Right atrium auricular region (tissue), 2 donors: ENCODE data around the gene ARHGEF10L. TPM values are rescaled to one million over a fixed set of nuclear protein-coding genes. Genes with fewer than 3 reads are reported as not detected.
"Not testable (repeated sequence)": the region's sequence is repeated elsewhere in the genome, so short reads cannot be mapped to it uniquely, and the experiment has no call there.

Experiments
- DNase-seq: peaks from one replicate; pipeline ENCODE4 v3.0.0-alpha.2; 2019; ENCODE audit warnings: low spot score
- H3K27ac ChIP-seq, 2 donors: fragments of 200-600 bp; sonication (generic); 1 replicate in 1 of 2; 2 replicates in 1 of 2; pipeline ENCODE4 v1.5.1; 2016 to 2019
- H3K27me3 ChIP-seq, 2 donors: fragments of 200-600 bp; sonication (generic); one replicate each; pipeline versions ENCODE4 v1.5.1 to v1.6.0; 2017 to 2019
- H3K36me3 ChIP-seq: fragments of 200-600 bp; sonication (generic); one replicate; pipeline ENCODE4 v1.5.1; 2016
- H3K4me1 ChIP-seq, 2 donors: fragments of 200-600 bp; sonication (generic); one replicate each; pipeline versions ENCODE4 v1.5.1 to v1.6.0; 2017 to 2019
- H3K4me3 ChIP-seq, 2 donors: fragments of 200-600 bp; sonication (generic); 1 replicate in 1 of 2; 2 replicates in 1 of 2; pipeline ENCODE4 v1.5.1; 2017 to 2019; ENCODE audit warnings: mild to moderate bottlenecking in 1 of 2, moderate library complexity in 1 of 2
- H3K9me3 ChIP-seq, 2 donors: fragments of 200-600 bp; sonication (generic); one replicate each; pipeline ENCODE4 v1.5.1; 2019
- CTCF ChIP-seq, 2 donors: fragments of 200-600 bp; sonication (generic); IDR thresholded peaks; one replicate each; pipeline ENCODE4 v1.5.1; 2019; ENCODE audit warnings: antibody characterized with exemption in 2 of 2
- total RNA-seq, 2 donors: library from RNA; depleted of rRNA; stranded (reverse); fragments of >200 nt; gene quantifications; one replicate each; pipeline ENCODE4 v1.1.0, GENCODE V29; 2016

ARHGEF10L gene
- total RNA-seq, 2 donors from 2014 or later: 49.3 to 52.2 TPM

GRCh38 chr1:17742583-17742982 is 203.1 kb downstream of the ARHGEF10L start:
- no peak for TF ChIP-seq CTCF (IDR thresholded peaks at IDR 0.05)
- Histone ChIP-seq H3K4me3 (no peak overlapping the region), H3K27me3 (no peaks in the 10 kb centered on the region), H3K4me1 (peaks cover 0 to 7% of the 10 kb centered on the region in 2 donors), H3K36me3 (no peaks in the 10 kb centered on the region), H3K9me3 (no peaks in the 10 kb centered on the region), H3K27ac (no peak overlapping the region)
- DNase-seq: no peak

GRCh38 chr1:17743008-17743647 is 203.6 kb downstream of the ARHGEF10L start:
- no peak overlapping the region for H3K27ac ChIP-seq
- peaks cover 0 to 7% of the 10 kb centered on the region in 2 donors for H3K4me1 ChIP-seq
- H3K36me3 ChIP-seq: no peaks in the 10 kb centered on the region
- no peaks in the 10 kb centered on the region for H3K27me3 ChIP-seq
- no peak for TF ChIP-seq CTCF (IDR thresholded peaks at IDR 0.05)
- H3K9me3 ChIP-seq: no peaks in the 10 kb centered on the region
- DNase-seq: no peak
- H3K4me3 ChIP-seq: no peak overlapping the region

- Histone ChIP-seq H3K27me3 (no peaks in the 10 kb centered on the region), H3K9me3 (no peaks in the 10 kb centered on the region), H3K27ac (no peak overlapping the region), H3K4me3 (no peak overlapping the region), H3K36me3 (no peaks in the 10 kb centered on the region), H3K4me1 (peaks cover 0 to 7% of the 10 kb centered on the region in 2 donors)
- TF ChIP-seq CTCF (IDR thresholded peaks at IDR 0.05): no peak
- no peak for DNase-seq
Measured at GRCh38 chr1:17743925-17744324, 204.4 kb downstream of the ARHGEF10L start.

- Histone ChIP-seq H3K4me3 (no peak overlapping the region), H3K36me3 (no peaks in the 10 kb centered on the region), H3K9me3 (no peaks in the 10 kb centered on the region), H3K27me3 (no peaks in the 10 kb centered on the region), H3K27ac (no peak overlapping the region), H3K4me1 (peaks cover 0 to 7% of the 10 kb centered on the region in 2 donors)
- DNase-seq: no peak
- TF ChIP-seq CTCF (IDR thresholded peaks at IDR 0.05): no peak
Measured at GRCh38 chr1:17744666-17745478, 205.4 kb downstream of the ARHGEF10L start.

GRCh38 chr1:17745479-17745955 is 206.0 kb downstream of the ARHGEF10L start:
- no peak overlapping the region for H3K4me3 ChIP-seq
- TF ChIP-seq CTCF (IDR thresholded peaks at IDR 0.05): no peak
- DNase-seq: no peak
- H3K9me3 ChIP-seq: no peaks in the 10 kb centered on the region
- no peaks in the 10 kb centered on the region for H3K27me3 ChIP-seq
- no peak overlapping the region for H3K27ac ChIP-seq
- H3K36me3 ChIP-seq: no peaks in the 10 kb centered on the region
- H3K4me1 ChIP-seq: peaks cover 0 to 7% of the 10 kb centered on the region in 2 donors

GRCh38 chr1:17746281-17746680 is 206.8 kb downstream of the ARHGEF10L start:
- not testable (repeated sequence) for DNase-seq, H3K4me1 ChIP-seq, H3K27ac ChIP-seq, H3K9me3 ChIP-seq, H3K27me3 ChIP-seq, H3K4me3 ChIP-seq, H3K36me3 ChIP-seq
